ENCODE data around the gene TXNDC8. TPM values are rescaled to one million over a fixed set of nuclear protein-coding genes. Genes with fewer than 3 reads are reported as not detected.
"Not testable (repeated sequence)": the region's sequence is repeated elsewhere in the genome, so short reads cannot be mapped to it uniquely, and the experiment has no call there.

The TXNDC8 gene
- total RNA-seq, 4 donors from 2014 or later: not detected

- H3K4me1 ChIP-seq: no peaks in the 10 kb centered on the region
- no peaks in the 10 kb centered on the region for H3K27me3 ChIP-seq
- no peak overlapping the region for H3K4me3 ChIP-seq
- peaks cover 0 to 8% (median 0%) of the 10 kb centered on the region in 3 donors for H3K9me3 ChIP-seq
- H3K36me3 ChIP-seq: peaks cover 0 to 7% of the 10 kb centered on the region in 2 donors
- WGBS, 2 donors (ENCODE audit: low coverage in 1 of 2): 79 to 94% methylated on average over 2 of the region's 2 CpGs
- no peak overlapping the region for H3K27ac ChIP-seq
- no peak for TF ChIP-seq POLR2A (IDR thresholded peaks at IDR 0.05)
- no peak for TF ChIP-seq POLR2AphosphoS5 (IDR thresholded peaks at IDR 0.05)
- no peak for TF ChIP-seq EP300 (IDR thresholded peaks at IDR 0.05)
- no peak for TF ChIP-seq CTCF (IDR thresholded peaks at IDR 0.05)
- no peak for ATAC-seq
Measured at GRCh38 chr9:110364451-110364850, 26.8 kb upstream of the TXNDC8 start.

- not testable (repeated sequence) for ATAC-seq
- 100% methylated on average over 1 of the region's 2 CpGs; no CpG with 5 or more reads in 1 of the 2 donors for WGBS, 2 donors (ENCODE audit: low coverage in 1 of 2)
Measured at GRCh38 chr9:110358992-110359391, 21.3 kb upstream of the TXNDC8 start.

GRCh38 chr9:110357505-110357904 lies 19.8 kb upstream of the TXNDC8 start:
- no peak for TF ChIP-seq POLR2AphosphoS5 (IDR thresholded peaks at IDR 0.05)
- no peak for TF ChIP-seq CTCF (IDR thresholded peaks at IDR 0.05)
- TF ChIP-seq EP300 (IDR thresholded peaks at IDR 0.05): no peak
- TF ChIP-seq POLR2A (IDR thresholded peaks at IDR 0.05): no peak
- no peak for ATAC-seq
- H3K36me3 ChIP-seq: no peaks in the 10 kb centered on the region
- 67 to 92% methylated on average over 2 of the region's 2 CpGs for WGBS, 2 donors (ENCODE audit: low coverage in 1 of 2)
- H3K9me3 ChIP-seq: peaks cover 0 to 8% (median 0%) of the 10 kb centered on the region in 3 donors
- no peaks in the 10 kb centered on the region for H3K27me3 ChIP-seq
- no peak overlapping the region for H3K27ac ChIP-seq
- H3K4me3 ChIP-seq: no peak overlapping the region
- no peaks in the 10 kb centered on the region for H3K4me1 ChIP-seq

More at GRCh38 chr9:110358992-110359391, 21.3 kb upstream of the TXNDC8 start:
- not testable (repeated sequence) for H3K27ac ChIP-seq, H3K4me3 ChIP-seq, H3K36me3 ChIP-seq, H3K27me3 ChIP-seq, H3K4me1 ChIP-seq, H3K9me3 ChIP-seq

GRCh38 chr9:110356639-110357395 lies 19.2 kb upstream of the TXNDC8 start:
- no peak for TF ChIP-seq CTCF (IDR thresholded peaks at IDR 0.05)
- TF ChIP-seq EP300 (IDR thresholded peaks at IDR 0.05): no peak
- no peak for TF ChIP-seq POLR2AphosphoS5 (IDR thresholded peaks at IDR 0.05)
- no peak for TF ChIP-seq POLR2A (IDR thresholded peaks at IDR 0.05)
- Histone ChIP-seq H3K9me3 (peaks cover 0 to 8% (median 0%) of the 10 kb centered on the region in 3 donors), H3K27ac (no peak overlapping the region), H3K4me1 (no peaks in the 10 kb centered on the region), H3K4me3 (no peak overlapping the region), H3K27me3 (no peaks in the 10 kb centered on the region), H3K36me3 (no peaks in the 10 kb centered on the region)
- WGBS, 2 donors (ENCODE audit: low coverage in 1 of 2): 66 to 76% methylated on average over 3 to 4 of the region's 4 CpGs
- ATAC-seq: no peak

GRCh38 chr9:110355911-110356310 lies 18.2 kb upstream of the TXNDC8 start:
- no peaks in the 10 kb centered on the region for H3K27me3 ChIP-seq
- WGBS, 2 donors (ENCODE audit: low coverage in 1 of 2): 58 to 90% methylated on average over 2 of the region's 2 CpGs
- TF ChIP-seq POLR2A (IDR thresholded peaks at IDR 0.05) (no peak), POLR2AphosphoS5 (IDR thresholded peaks at IDR 0.05) (no peak), EP300 (IDR thresholded peaks at IDR 0.05) (no peak), CTCF (IDR thresholded peaks at IDR 0.05) (no peak)
- H3K9me3 ChIP-seq: peaks cover 0 to 8% (median 0%) of the 10 kb centered on the region in 3 donors
- H3K27ac ChIP-seq: no peak overlapping the region
- H3K36me3 ChIP-seq: no peaks in the 10 kb centered on the region
- H3K4me1 ChIP-seq: no peaks in the 10 kb centered on the region
- ATAC-seq: no peak
- H3K4me3 ChIP-seq: no peak overlapping the region

All from gastroesophageal sphincter (tissue), 4 donors.